ENCODE data around the gene SLC8B1. TPM values are rescaled to one million over a fixed set of nuclear protein-coding genes. Genes with fewer than 3 reads are reported as not detected.

The SLC8B1 gene
- total and polyA plus RNA-seq, 9 of the 15 experiments (the other 6 are each of a cell fraction or from before 2014, with no cell fraction given): 0.86 to 34.1 (median 18.5) TPM

DNA sequence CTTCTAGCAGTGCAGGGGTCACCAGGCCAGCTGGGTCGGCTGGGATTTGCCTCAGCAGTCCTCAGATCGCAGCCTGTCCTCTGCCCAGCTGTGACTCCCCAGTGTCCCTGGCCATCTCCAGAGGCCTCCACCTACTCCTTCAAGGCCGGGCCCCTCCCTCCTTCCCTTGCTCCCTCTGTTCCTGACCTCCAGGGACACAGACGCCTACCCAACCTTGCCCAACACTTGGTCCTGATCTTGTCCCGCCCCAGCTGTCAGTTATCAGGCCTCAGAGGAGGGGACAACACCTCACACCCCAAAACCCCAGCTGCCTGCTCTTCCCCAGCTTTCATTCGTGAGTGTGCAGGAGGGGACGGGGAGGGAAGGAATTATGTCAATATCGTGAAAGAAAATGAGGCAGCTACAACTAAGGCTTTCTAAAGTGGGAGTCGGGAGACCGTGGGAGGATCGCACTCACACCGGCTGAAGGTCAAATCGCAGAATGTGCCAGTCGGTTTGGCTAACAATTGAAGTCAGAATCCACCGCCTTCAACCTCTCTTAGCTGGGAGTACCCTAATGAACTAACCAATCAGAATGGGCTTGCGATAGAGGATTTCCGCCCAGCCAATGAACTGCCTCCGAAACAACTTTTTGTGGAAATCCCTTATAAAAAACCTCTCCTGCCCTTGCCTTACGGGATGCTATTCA is 14.1 kb upstream of the SLC8B1 start:
- no peak overlapping the region for H3K27ac ChIP-seq (ENCODE audit: extremely low read depth, low read depth, low read length)
- intact Hi-C loops (cut with micrococcal nuclease) (no loop called here), in situ Hi-C loops (cut with MboI) (no loop called here)
- ChIA-PET POLR2A (interaction anchor here (0.7 to 1.0 kb wide), 3 partner anchors 9 to 348 kb away, joined by 3 to 4 read pairs (median 3); partner anchors contain the start of gene PLBD2), CTCF (ENCODE audit: low intra/inter-chr PET ratio) (no interaction called here)
- peaks cover 14 to 19% of the 10 kb centered on the region in 2 experiments for H3K4me1 ChIP-seq (replicated peaks in 1 of 2; ENCODE audit: control insufficient read depth in 2 of 2, insufficient read depth in 2 of 2, low read length in 2 of 2)
- no peak overlapping the region for H3K4me3 ChIP-seq
- H2AFZ ChIP-seq (ENCODE audit: low read depth, low read length): peak overlapping the region; percentile 80
- no peaks in the 10 kb centered on the region for H3K27me3 ChIP-seq (ENCODE audit: control insufficient read depth in 2 of 2, insufficient read depth in 2 of 2, low read length in 2 of 2)
- ATAC-seq (peak; percentile 27; the same call in 2 of the 3 replicates), DNase-seq (ENCODE audit: extremely low read depth in 1 of 4, low spot score in 3 of 4) (no peak), FAIRE-seq (no peak)
- H4K20me1 ChIP-seq (replicated peaks; ENCODE audit: control insufficient read depth, insufficient read depth, low read length): no peaks in the 10 kb centered on the region
- no peaks in the 10 kb centered on the region for H3K9me3 ChIP-seq (replicated peaks; ENCODE audit: control insufficient read depth, insufficient read depth, low read depth, low read length)
- H3K79me2 ChIP-seq (ENCODE audit: control insufficient read depth, insufficient read depth, low read length): no peaks in the 10 kb centered on the region
- H3K4me2 ChIP-seq (ENCODE audit: insufficient read depth, low read length): peak overlapping the region; percentile 26; the same call in 1 of the 2 replicates
- peak overlapping the region in 1 of 2 experiments; percentile 30; a peak in 3 of 4 replicates for H3K9ac ChIP-seq (ENCODE audit: insufficient read depth in 1 of 2, low read depth in 2 of 2, low read length in 2 of 2)
- H3K36me3 ChIP-seq (ENCODE audit: control insufficient read depth, insufficient read depth, low read length): no peaks in the 10 kb centered on the region
- no peak for TF ChIP-seq MTA2 (IDR thresholded peaks at IDR 0.05; ENCODE audit: low read depth)
- TF ChIP-seq WHSC1 (IDR thresholded peaks at IDR 0.05; ENCODE audit: low read length): no peak
- TF ChIP-seq, protein P1, sequence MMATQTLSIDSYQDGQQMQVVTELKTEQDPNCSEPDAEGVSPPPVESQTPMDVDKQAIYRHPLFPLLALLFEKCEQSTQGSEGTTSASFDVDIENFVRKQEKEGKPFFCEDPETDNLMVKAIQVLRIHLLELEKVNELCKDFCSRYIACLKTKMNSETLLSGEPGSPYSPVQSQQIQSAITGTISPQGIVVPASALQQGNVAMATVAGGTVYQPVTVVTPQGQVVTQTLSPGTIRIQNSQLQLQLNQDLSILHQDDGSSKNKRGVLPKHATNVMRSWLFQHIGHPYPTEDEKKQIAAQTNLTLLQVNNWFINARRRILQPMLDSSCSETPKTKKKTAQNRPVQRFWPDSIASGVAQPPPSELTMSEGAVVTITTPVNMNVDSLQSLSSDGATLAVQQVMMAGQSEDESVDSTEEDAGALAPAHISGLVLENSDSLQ (IDR thresholded peaks at IDR 0.05): peak; percentile 73
- TF ChIP-seq, protein P2, sequence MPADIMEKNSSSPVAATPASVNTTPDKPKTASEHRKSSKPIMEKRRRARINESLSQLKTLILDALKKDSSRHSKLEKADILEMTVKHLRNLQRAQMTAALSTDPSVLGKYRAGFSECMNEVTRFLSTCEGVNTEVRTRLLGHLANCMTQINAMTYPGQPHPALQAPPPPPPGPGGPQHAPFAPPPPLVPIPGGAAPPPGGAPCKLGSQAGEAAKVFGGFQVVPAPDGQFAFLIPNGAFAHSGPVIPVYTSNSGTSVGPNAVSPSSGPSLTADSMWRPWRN (IDR thresholded peaks at IDR 0.05; ENCODE audit: low read depth): no peak
- TF ChIP-seq NFYB (IDR thresholded peaks at IDR 0.05; ENCODE audit: extremely low read depth, insufficient read length): peak; percentile 24
- no peak for TF ChIP-seq PYGO2 (tag; IDR thresholded peaks at IDR 0.05)
- no peak for TF ChIP-seq ZNF75A (CRISPR knock-in tag; IDR thresholded peaks at IDR 0.05)
- TF ChIP-seq EGR1 (conservative IDR thresholded peaks at IDR 0.05): peak; percentile 25; the same call in 1 of the 2 replicates
- no peak for TF ChIP-seq KDM5B (IDR thresholded peaks at IDR 0.05; ENCODE audit: insufficient replicate concordance, low read depth, low read length)
- TF ChIP-seq, protein P3, sequence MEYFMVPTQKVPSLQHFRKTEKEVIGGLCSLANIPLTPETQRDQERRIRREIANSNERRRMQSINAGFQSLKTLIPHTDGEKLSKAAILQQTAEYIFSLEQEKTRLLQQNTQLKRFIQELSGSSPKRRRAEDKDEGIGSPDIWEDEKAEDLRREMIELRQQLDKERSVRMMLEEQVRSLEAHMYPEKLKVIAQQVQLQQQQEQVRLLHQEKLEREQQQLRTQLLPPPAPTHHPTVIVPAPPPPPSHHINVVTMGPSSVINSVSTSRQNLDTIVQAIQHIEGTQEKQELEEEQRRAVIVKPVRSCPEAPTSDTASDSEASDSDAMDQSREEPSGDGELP (CRISPR knock-in tag; IDR thresholded peaks at IDR 0.05; ENCODE audit: borderline replicate concordance): peak; percentile 35; the same call in 1 of the 2 replicates
- no TSS peak for BruUV-seq (replicated peaks)
- 54% methylated on average over 18 of the region's 19 CpGs for WGBS (ENCODE audit: insufficient coverage, low coverage, missing lambda C conversion rate)
- H3K9me1 ChIP-seq (ENCODE audit: control insufficient read depth, insufficient read depth, low read length): no peaks in the 10 kb centered on the region

Measured in K562 (cell line).